GM18951 (cell line): ENCODE measurements around the gene MAPK7.

ENCODE experiments used
- POLR2A ChIP-seq: IDR thresholded peaks from 4 replicates; pipeline ENCODE4 v1.6.1; 2011; ENCODE audit warnings: mild to moderate bottlenecking; ENCODE audit not compliant: insufficient read length, insufficient read depth; ENCODE audit errors: extremely low read depth
- in situ Hi-C: fragments of 300-500 bp; cut with MboI; formaldehyde crosslinking; loops from one replicate; pipeline ENCODE4 v1.12.0; 2022; ENCODE audit warnings: low sequenced_read_pairs, mixed read lengths, inconsistent platforms; ENCODE audit not compliant: unreplicated experiment

Gene MAPK7

GRCh38 chr17:19390951-19391350 is 12.7 kb downstream of the MAPK7 start:
- in situ Hi-C loops: no loop called here
- no peak for TF ChIP-seq POLR2A

DNA sequence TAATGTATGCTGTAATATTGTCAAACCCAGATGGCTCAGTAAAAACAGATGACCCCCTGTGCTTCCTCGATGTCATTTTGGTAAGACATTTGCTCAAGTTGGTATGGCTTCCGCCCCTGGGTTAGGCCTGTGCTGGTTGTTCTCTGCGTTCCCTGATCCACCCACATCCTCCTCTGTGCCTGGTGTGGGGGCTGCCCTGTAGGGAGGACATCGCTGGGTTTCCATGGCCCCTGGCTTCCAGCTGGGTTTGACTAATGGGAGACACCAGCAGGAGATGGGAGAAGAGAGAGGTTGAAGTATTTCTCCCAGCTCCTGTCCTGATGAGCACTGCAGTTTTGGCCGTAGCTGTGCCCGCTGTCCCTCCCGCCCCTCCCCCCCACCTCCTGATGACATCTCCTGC is 13.1 kb downstream of the MAPK7 start:
- TF ChIP-seq POLR2A: no peak
- in situ Hi-C loops: no loop called here

DNA sequence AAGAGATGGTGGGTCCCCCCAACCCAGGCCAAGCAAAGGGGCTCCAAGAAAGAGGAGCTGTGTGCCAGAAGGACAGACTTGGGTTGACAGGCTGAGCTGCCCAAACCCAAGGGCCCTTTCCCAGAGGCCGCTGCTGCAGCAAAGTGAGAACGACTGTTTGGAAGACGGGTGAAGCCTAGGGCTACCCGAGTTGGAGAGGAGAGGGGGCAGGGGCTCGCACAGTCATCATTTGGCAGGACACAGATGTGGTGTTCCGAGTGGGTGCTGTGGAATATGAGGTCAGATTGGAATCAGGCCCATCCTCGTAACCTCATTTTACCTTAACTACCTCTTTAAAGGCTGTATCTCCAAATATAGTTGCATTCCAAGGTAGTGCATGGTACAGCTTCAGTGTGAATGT is 14.0 kb downstream of the MAPK7 start:
- in situ Hi-C loops: no loop called here

GRCh38 chr17:19397556-19398041 is 19.3 kb downstream of the MAPK7 start:
- no peak for TF ChIP-seq POLR2A

More for the DNA sequence above, 14.0 kb downstream of the MAPK7 start:
- TF ChIP-seq POLR2A: no peak

GRCh38 chr17:19398301-19399181 is 20.2 kb downstream of the MAPK7 start:
- in situ Hi-C loops: no loop called here

More at GRCh38 chr17:19397556-19398041, 19.3 kb downstream of the MAPK7 start:
- in situ Hi-C loops: no loop called here

GRCh38 chr17:19399750-19400450 is 21.6 kb downstream of the MAPK7 start:
- in situ Hi-C loops: no loop called here
- no peak for TF ChIP-seq POLR2A

More at GRCh38 chr17:19398301-19399181, 20.2 kb downstream of the MAPK7 start:
- TF ChIP-seq POLR2A: no peak

GRCh38 chr17:19401321-19402010 is 23.2 kb downstream of the MAPK7 start:
- in situ Hi-C loops: no loop called here
- no peak for TF ChIP-seq POLR2A

DNA sequence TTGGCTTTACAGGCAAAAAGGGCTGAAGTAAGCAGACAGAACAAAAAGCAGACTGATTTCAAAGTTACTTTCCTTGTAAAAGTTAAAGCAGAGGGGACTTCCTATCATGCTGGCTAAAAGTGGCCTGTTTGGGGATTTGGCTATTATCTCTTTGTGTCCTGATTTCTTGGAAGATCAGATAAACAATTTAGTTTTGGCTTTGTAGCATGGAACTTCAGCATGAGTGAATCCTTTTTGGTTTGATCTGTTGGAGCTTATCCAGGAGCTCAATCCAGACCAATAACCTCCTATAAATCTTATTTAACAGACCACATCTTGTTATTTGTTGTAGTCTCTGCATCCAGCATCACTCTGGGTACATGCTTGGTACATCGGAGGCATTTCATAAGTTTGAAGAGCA is 23.9 kb downstream of the MAPK7 start:
- in situ Hi-C loops: no loop called here
- TF ChIP-seq POLR2A: no peak

DNA sequence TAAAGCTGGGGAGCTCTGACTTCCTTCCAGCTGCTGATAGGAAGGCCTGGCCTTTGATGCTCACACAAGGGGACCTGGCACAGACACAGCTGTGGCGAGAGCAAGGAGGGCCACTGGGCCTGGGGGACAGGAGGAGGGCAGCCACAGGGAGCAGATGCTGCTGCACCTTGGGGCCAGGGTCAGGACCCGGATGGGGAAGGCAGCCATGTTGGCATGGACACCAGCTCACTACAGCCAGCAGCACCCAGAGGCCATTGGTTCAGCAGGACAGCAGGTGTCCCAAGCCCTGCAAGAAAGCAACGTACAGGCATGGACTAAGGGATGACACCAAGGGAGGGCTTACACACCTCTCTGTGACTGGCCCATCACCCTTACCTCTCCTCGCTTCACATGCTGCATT is 24.7 kb downstream of the MAPK7 start:
- no peak for TF ChIP-seq POLR2A
- in situ Hi-C loops: no loop called here

- TF ChIP-seq POLR2A: no peak
- in situ Hi-C loops: no loop called here
Measured at GRCh38 chr17:19404264-19404663, 26.0 kb downstream of the MAPK7 start.

GRCh38 chr17:19405114-19405513 is 26.8 kb downstream of the MAPK7 start:
- TF ChIP-seq POLR2A: no peak
- in situ Hi-C loops: no loop called here

DNA sequence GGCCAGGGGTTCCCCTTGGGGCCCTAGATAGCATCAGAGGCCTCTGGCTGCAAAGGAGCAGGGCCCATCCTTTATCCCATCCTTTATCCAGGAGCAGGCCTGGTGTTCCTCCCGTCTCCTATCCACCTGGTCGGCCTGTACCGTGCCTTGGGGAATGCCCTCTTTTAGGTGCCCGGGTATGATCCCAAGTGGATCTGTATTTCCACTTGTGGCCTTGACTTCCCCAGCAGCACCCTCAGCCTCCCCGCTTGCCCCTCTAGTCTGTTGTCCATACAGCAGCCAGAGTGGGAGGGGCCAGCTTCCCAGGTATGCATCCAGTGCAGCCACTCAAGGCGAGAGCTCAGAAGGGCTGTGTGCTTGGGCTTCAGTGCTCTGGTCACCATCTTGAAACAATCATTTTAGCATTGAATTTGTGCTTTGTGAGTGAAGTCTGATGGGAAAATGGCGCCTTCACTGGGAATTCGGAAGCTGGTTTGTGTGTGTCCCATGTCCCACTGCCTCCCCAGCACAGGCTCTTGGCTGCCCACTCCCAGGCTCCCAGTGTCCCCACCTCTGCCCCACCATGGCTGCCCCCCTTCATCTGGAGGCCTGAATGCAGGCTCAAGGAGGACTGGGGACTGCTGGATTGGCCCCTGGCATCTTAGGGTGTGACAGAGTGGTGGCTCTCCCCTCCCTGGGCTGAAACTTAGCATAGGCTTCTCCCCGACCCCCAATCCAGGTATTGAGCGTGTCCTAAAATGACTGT is 29.5 kb downstream of the MAPK7 start:
- TF ChIP-seq POLR2A: no peak
- in situ Hi-C loops: no loop called here
